HG03342 (cell line): ENCODE results near the gene PRR30.

Experiments
- ATAC-seq: cut with Tn5 transposase; IDR thresholded peaks from one replicate; pipeline ENCODE4 v1.9.1; 2021; ENCODE audit warnings: mild to moderate bottlenecking, moderate library complexity; ENCODE audit not compliant: unreplicated experiment

The PRR30 gene

GRCh38 chr2:27100036-27100435 lies 39.2 kb downstream of the PRR30 start:
- ATAC-seq: no peak

GRCh38 chr2:27099334-27099955 lies 39.8 kb downstream of the PRR30 start:
- no peak for ATAC-seq

GRCh38 chr2:27097341-27097740 lies 41.9 kb downstream of the PRR30 start:
- no peak for ATAC-seq

- ATAC-seq: no peak
These were observed 42.4 kb downstream of the PRR30 start for GRCh38 chr2:27096748-27097297.

- ATAC-seq: peak; percentile 62
These were observed 43.2 kb downstream of the PRR30 start for GRCh38 chr2:27095745-27096651.

- no peak for ATAC-seq
These were observed 43.8 kb downstream of the PRR30 start for GRCh38 chr2:27095427-27095744.

GRCh38 chr2:27094353-27094984 lies 44.7 kb downstream of the PRR30 start:
- no peak for ATAC-seq

- no peak for ATAC-seq
These were observed 45.5 kb downstream of the PRR30 start for GRCh38 chr2:27093430-27094352.

- no peak for ATAC-seq
These were observed 46.3 kb downstream of the PRR30 start for GRCh38 chr2:27092696-27093429.

- no peak for ATAC-seq
These were observed 47.2 kb downstream of the PRR30 start for GRCh38 chr2:27091746-27092695.

GRCh38 chr2:27089111-27089954 lies 49.9 kb downstream of the PRR30 start:
- no peak for ATAC-seq

- ATAC-seq: no peak
These were observed 50.6 kb downstream of the PRR30 start for GRCh38 chr2:27088634-27089033.

GRCh38 chr2:27087823-27088410 lies 51.3 kb downstream of the PRR30 start:
- no peak for ATAC-seq
